Activated CD4-positive, alpha-beta T cell treated with anti-CD3 and anti-CD28 coated beads, Interleukin-2, Interleukin-6, amounts not matched to agents 100 ng/mL and 50 ng/mL, durations not matched to agents 16 hours and 8 hours (primary cell): ENCODE data around the gene POLR3G.

ENCODE experiments used
- DNase-seq: peaks from one replicate; pipeline ENCODE4 v3.0.0-alpha.2; 2020

Gene POLR3G

GRCh38 chr5:90553711-90554110 lies 79.0 kb downstream of the POLR3G start:
- no peak for DNase-seq

GRCh38 chr5:90554358-90555006 lies 79.8 kb downstream of the POLR3G start:
- DNase-seq: no peak

- no peak for DNase-seq
These were observed 81.0 kb downstream of the POLR3G start for GRCh38 chr5:90555666-90556065.

- DNase-seq: no peak
These were observed 82.7 kb downstream of the POLR3G start for GRCh38 chr5:90557391-90557790.

GRCh38 chr5:90557871-90558270 lies 83.2 kb downstream of the POLR3G start:
- DNase-seq: no peak

GRCh38 chr5:90558344-90559192 lies 83.9 kb downstream of the POLR3G start, which contains the start of gene ADGRV1:
Gene ADGRV1 (plus strand): TSS chr5:90558797. CDS start chr5:90558896, 99 bp downstream.
- DNase-seq: no peak

GRCh38 chr5:90560771-90561170 lies 86.1 kb downstream of the POLR3G start:
- DNase-seq: no peak

GRCh38 chr5:90561766-90562165 lies 87.1 kb downstream of the POLR3G start:
- no peak for DNase-seq

- no peak for DNase-seq
These were observed 87.7 kb downstream of the POLR3G start for GRCh38 chr5:90562341-90562740.

GRCh38 chr5:90563108-90563507 lies 88.4 kb downstream of the POLR3G start:
- no peak for DNase-seq
